Ovary (tissue), 1 donor: ENCODE results near the gene NT5C1A.

Experiments used
- EP300 ChIP-seq: sonication (generic); formaldehyde crosslinking; IDR thresholded peaks from one replicate; pipeline ENCODE4 v1.6.1; 2017; ENCODE audit warnings: antibody characterized with exemption
- POLR2A ChIP-seq: fragments of 450-650 bp; IDR thresholded peaks from one replicate; pipeline ENCODE4 v1.6.1; 2017; ENCODE audit warnings: antibody characterized with exemption, mild to moderate bottlenecking, moderate library complexity

- TF ChIP-seq EP300 (no peak), POLR2A (no peak)
These were observed 21.5 kb downstream of the NT5C1A start for GRCh38 chr1:39650431-39650830.
